Measurements from ENCODE around the gene OR5C1.

The OR5C1 gene

DNA sequence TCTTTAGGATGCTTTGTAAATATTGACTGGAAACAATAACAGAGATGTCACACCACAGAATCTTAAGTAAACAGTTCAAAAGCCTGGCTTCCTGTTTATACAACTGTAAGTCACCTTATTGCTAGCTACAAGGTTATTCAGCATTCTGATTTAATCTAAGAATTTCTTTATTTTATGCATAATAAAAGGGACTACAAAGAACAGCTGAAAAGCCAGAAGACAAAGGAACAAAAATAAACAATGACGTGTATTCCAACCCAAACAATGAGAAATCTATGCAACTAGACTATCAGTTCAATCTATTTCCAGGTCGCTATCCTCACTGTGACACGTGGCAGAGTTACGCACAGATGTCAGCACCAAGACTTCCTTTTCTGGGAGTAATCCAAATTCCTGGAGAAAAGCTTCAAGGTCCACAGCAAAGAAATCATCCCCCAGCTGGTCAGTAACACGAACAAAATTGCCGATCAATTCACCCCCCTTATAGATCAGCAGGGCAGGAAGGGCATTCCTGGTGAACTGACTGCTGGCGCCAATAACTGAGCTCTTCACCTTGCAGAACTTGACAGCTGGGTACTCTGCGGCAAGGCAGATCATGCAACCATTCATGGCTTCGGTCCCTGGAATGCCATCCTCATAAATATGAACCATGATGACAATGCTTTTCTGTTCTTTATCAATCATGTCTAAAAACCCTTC lies 31.2 kb downstream of the OR5C1 start:
- TF ChIP-seq CTCF (IDR thresholded peaks at IDR 0.05; ENCODE audit: borderline replicate concordance, insufficient read depth, low read depth, low read length) = no peak
- H3K4me3 ChIP-seq (ENCODE audit: low read depth, low read length) = no peak overlapping the region

- no peak for TF ChIP-seq CTCF (IDR thresholded peaks at IDR 0.05; ENCODE audit: borderline replicate concordance, insufficient read depth, low read depth, low read length)
- no peak overlapping the region for H3K4me3 ChIP-seq (ENCODE audit: low read depth, low read length)
Observed at GRCh38 chr9:122820490-122820845, 31.7 kb downstream of the OR5C1 start.

GRCh38 chr9:122821278-122821943 lies 32.7 kb downstream of the OR5C1 start:
- TF ChIP-seq CTCF (IDR thresholded peaks at IDR 0.05; ENCODE audit: borderline replicate concordance, insufficient read depth, low read depth, low read length) = no peak
- H3K4me3 ChIP-seq (ENCODE audit: low read depth, low read length) = no peak overlapping the region

DNA sequence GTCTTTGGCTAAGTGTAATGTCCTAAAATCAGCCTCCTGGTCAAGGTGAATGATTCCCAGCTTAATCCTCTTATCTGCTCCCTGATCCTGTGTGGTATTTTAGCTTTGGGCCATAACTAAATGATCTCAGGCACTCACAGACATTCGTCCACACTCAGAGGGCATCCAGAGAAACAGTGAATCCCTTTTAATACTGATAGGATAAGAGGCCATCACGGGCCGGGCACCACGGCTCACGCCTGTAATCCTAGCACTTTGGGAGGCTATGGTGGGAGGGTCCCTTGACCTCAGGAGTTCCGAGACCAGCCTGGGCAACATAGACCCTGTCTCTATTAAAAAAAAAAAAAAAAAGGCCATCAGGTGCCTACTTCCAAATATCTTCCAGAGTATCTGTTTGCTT lies 33.3 kb downstream of the OR5C1 start:
- no peak overlapping the region for H3K4me3 ChIP-seq (ENCODE audit: low read depth, low read length)
- no peak for TF ChIP-seq CTCF (IDR thresholded peaks at IDR 0.05; ENCODE audit: borderline replicate concordance, insufficient read depth, low read depth, low read length)

- H3K4me3 ChIP-seq (ENCODE audit: low read depth, low read length) = no peak overlapping the region
- no peak for TF ChIP-seq CTCF (IDR thresholded peaks at IDR 0.05; ENCODE audit: borderline replicate concordance, insufficient read depth, low read depth, low read length)
Observed at GRCh38 chr9:122822938-122823337, 34.2 kb downstream of the OR5C1 start.

GRCh38 chr9:122827761-122828093 lies 39.0 kb downstream of the OR5C1 start:
- H3K4me3 ChIP-seq (ENCODE audit: low read depth, low read length) = peak overlapping the region; percentile 98
- no peak for TF ChIP-seq CTCF (IDR thresholded peaks at IDR 0.05; ENCODE audit: borderline replicate concordance, insufficient read depth, low read depth, low read length)

- H3K4me3 ChIP-seq (ENCODE audit: low read depth, low read length) = peak overlapping the region; percentile 98
Observed at GRCh38 chr9:122828965-122829284, 40.2 kb downstream of the OR5C1 start.

Data from GM12875 (cell line).